GM23338 (cell line): Measurements from ENCODE around the gene PERCC1. TPM values are rescaled to one million over a fixed set of nuclear protein-coding genes. Genes with fewer than 3 reads are reported as not detected.

Experiments
- ATAC-seq: fragments of 200-7000 bp; cut with Tn5 transposase; 3 replicates; pipeline ENCODE4 v1.9.1; 2020
- DNase-seq: peaks from one replicate; pipeline ENCODE4 v3.0.0-alpha.2; 2015; ENCODE audit warnings: low spot score
- H2AFZ ChIP-seq: fragments of 200-600 bp; sonication (generic); 2 replicates; pipeline ENCODE4 v1.8.0; 2016; ENCODE audit warnings: antibody characterized with exemption, mild to moderate bottlenecking, moderate library complexity
- H3F3A ChIP-seq: fragments of 200-600 bp; sonication (generic); replicated peaks from 2 replicates; pipeline ENCODE4 v1.8.0; 2017; ENCODE audit warnings: antibody characterized with exemption, mixed run types, low read depth
- H3K27ac ChIP-seq: fragments of 200-600 bp; sonication (generic); 2 replicates; pipeline ENCODE4 v1.6.1; 2016; ENCODE audit warnings: low read depth
- H3K27me3 ChIP-seq: fragments of 200-600 bp; sonication (generic); 2 replicates; pipeline ENCODE4 v1.8.0; 2016; ENCODE audit warnings: mild to moderate bottlenecking, mixed run types, moderate library complexity; ENCODE audit not compliant: insufficient read depth
- H3K36me3 ChIP-seq: fragments of 200-600 bp; sonication (generic); 2 replicates; pipeline ENCODE4 v1.8.0; 2016; ENCODE audit warnings: mild to moderate bottlenecking; ENCODE audit not compliant: insufficient read depth
- H3K4me1 ChIP-seq: fragments of 200-600 bp; sonication (generic); 2 replicates; pipeline ENCODE4 v1.8.0; 2016; ENCODE audit warnings: mild to moderate bottlenecking, moderate library complexity; ENCODE audit not compliant: insufficient read depth
- H3K4me2 ChIP-seq: fragments of 200-600 bp; sonication (generic); 2 replicates; pipeline ENCODE4 v1.7.1; 2017; ENCODE audit warnings: mixed run types
- H3K4me3 ChIP-seq: fragments of 200-600 bp; sonication (generic); 2 replicates; pipeline ENCODE4 v1.6.1; 2016; ENCODE audit warnings: mixed run types
- H3K79me2 ChIP-seq: fragments of 200-600 bp; sonication (generic); replicated peaks from 2 replicates; pipeline ENCODE4 v1.8.0; 2017; ENCODE audit warnings: mild to moderate bottlenecking; ENCODE audit not compliant: insufficient read depth
- H3K9me2 ChIP-seq: fragments of 200-600 bp; sonication (generic); 2 replicates; pipeline ENCODE4 v1.8.0; 2017; ENCODE audit not compliant: insufficient read depth
- H4K20me1 ChIP-seq: fragments of 200-600 bp; sonication (generic); replicated peaks from 2 replicates; pipeline ENCODE4 v1.8.0; 2017; ENCODE audit warnings: mild to moderate bottlenecking; ENCODE audit not compliant: insufficient read depth
- H3K27ac Mint-ChIP-seq: 2 replicates; pipeline ENCODE4 v1.8.0; 2020; ENCODE audit warnings: inconsistent platforms, mild to moderate bottlenecking, moderate library complexity, mixed read lengths
- H3K27me3 Mint-ChIP-seq: 3 replicates; pipeline ENCODE4 v1.8.0; 2022; ENCODE audit warnings: low read depth, mild to moderate bottlenecking, moderate library complexity, mixed read lengths, inconsistent platforms; ENCODE audit not compliant: insufficient read depth, poor library complexity
- H3K36me3 Mint-ChIP-seq: 3 replicates; pipeline ENCODE4 v1.8.0; 2021; ENCODE audit warnings: low read depth, mild to moderate bottlenecking, inconsistent platforms, moderate library complexity, mixed read lengths
- H3K4me1 Mint-ChIP-seq: 3 replicates; pipeline ENCODE4 v1.8.0; 2020; ENCODE audit warnings: mild to moderate bottlenecking, inconsistent platforms, mixed read lengths
- H3K4me3 Mint-ChIP-seq: 3 replicates; pipeline ENCODE4 v1.8.0; 2021; ENCODE audit warnings: moderate library complexity, mild to moderate bottlenecking, inconsistent platforms, mixed read lengths
- H3K9me3 Mint-ChIP-seq: 3 replicates; pipeline ENCODE4 v1.8.0; 2020; ENCODE audit warnings: moderate library complexity, mild to moderate bottlenecking, inconsistent platforms, mixed read lengths
- CREB1 ChIP-seq: fragments of 250-450 bp; sonication (Bioruptor Pico); IDR thresholded peaks from 2 replicates; pipeline ENCODE4 v1.5.0; 2020; ENCODE audit warnings: low read depth, mild to moderate bottlenecking, moderate library complexity
- CTCF ChIP-seq, 2 experiments: fragments of 200-600 bp in 1 of 2; sonication (generic) in 1 of 2; conservative IDR thresholded peaks; 2 replicates each; pipeline versions ENCODE4 v1.5.1 to v1.6.1; 2016 to 2017; ENCODE audit warnings: antibody characterized with exemption in 2 of 2, low read depth in 2 of 2, mild to moderate bottlenecking in 2 of 2, moderate library complexity in 1 of 2
- EZH2 ChIP-seq: fragments of 200-600 bp; sonication (generic); IDR thresholded peaks from one replicate; pipeline ENCODE4 v1.8.0; 2017; ENCODE audit warnings: antibody characterized with exemption, mild to moderate bottlenecking, low read depth; ENCODE audit not compliant: unreplicated experiment
- JUNB ChIP-seq: IDR thresholded peaks from one replicate; pipeline ENCODE4 v1.6.1; 2016; ENCODE audit warnings: antibody characterized with exemption; ENCODE audit not compliant: unreplicated experiment
- NANOG ChIP-seq: IDR thresholded peaks from 2 replicates; pipeline ENCODE4 v1.6.1; 2016; ENCODE audit warnings: antibody characterized with exemption, borderline replicate concordance
- POLR2AphosphoS5 ChIP-seq: IDR thresholded peaks from 2 replicates; pipeline ENCODE4 v1.6.1; 2016; ENCODE audit warnings: antibody characterized with exemption, low read depth
- polyA plus RNA-seq: library from polyadenylated mRNA; unstranded; fragments of >200 nt; fragmentation: Nextera tagmentation; extraction: Ambion mirVana; gene quantifications from 2 replicates; pipeline ENCODE4 v1.2.1, GENCODE V29; 2016
- total RNA-seq: library from RNA; depleted of rRNA; stranded (reverse); fragments of >200 nt; shearing (Covaris generic); gene quantifications from 2 replicates; pipeline ENCODE4 v1.2.3, GENCODE V29; 2014
- TF ChIP-seq, protein P1 (sequence below): fragments of 250-450 bp; sonication (Bioruptor Pico); IDR thresholded peaks from 2 replicates; pipeline ENCODE4 v1.5.0; 2020; ENCODE audit warnings: mild to moderate bottlenecking, moderate library complexity

The PERCC1 gene
- total and polyA plus RNA-seq, 2 experiments from 2014 or later = not detected

- Histone ChIP-seq H3K4me2 (no peak overlapping the region), H4K20me1 (peaks cover 30% of the 10 kb centered on the region), H3K27ac (no peak overlapping the region), H2AFZ (no peak overlapping the region), H3K4me1 (peaks cover 3% of the 10 kb centered on the region; the same call in 1 of the 2 replicates), H3K79me2 (peaks cover 75% of the 10 kb centered on the region), H3K4me3 (no peak overlapping the region), H3K9me2 (no peaks in the 10 kb centered on the region), H3K27me3 (no peaks in the 10 kb centered on the region), H3K36me3 (no peaks in the 10 kb centered on the region), H3F3A (no peaks in the 10 kb centered on the region)
- H3K4me1 Mint-ChIP-seq = peaks cover 11% of the 10 kb centered on the region
- H3K4me3 Mint-ChIP-seq = no peak overlapping the region
- H3K27ac Mint-ChIP-seq = no peak overlapping the region
- H3K27me3 Mint-ChIP-seq = peaks cover 10% of the 10 kb centered on the region
- ATAC-seq (no peak), DNase-seq (no peak)
- peaks cover 4% of the 10 kb centered on the region; the same call in 2 of the 3 replicates for H3K9me3 Mint-ChIP-seq
- TF ChIP-seq CREB1 (CRISPR knock-in tag) (no peak), NANOG (no peak), EZH2 (no peak), POLR2AphosphoS5 (no peak), JUNB (no peak), CTCF (conservative IDR thresholded peaks at IDR 0.05; ENCODE audit: low read depth in 2 of 2) (no peak)
- TF ChIP-seq, protein P1, sequence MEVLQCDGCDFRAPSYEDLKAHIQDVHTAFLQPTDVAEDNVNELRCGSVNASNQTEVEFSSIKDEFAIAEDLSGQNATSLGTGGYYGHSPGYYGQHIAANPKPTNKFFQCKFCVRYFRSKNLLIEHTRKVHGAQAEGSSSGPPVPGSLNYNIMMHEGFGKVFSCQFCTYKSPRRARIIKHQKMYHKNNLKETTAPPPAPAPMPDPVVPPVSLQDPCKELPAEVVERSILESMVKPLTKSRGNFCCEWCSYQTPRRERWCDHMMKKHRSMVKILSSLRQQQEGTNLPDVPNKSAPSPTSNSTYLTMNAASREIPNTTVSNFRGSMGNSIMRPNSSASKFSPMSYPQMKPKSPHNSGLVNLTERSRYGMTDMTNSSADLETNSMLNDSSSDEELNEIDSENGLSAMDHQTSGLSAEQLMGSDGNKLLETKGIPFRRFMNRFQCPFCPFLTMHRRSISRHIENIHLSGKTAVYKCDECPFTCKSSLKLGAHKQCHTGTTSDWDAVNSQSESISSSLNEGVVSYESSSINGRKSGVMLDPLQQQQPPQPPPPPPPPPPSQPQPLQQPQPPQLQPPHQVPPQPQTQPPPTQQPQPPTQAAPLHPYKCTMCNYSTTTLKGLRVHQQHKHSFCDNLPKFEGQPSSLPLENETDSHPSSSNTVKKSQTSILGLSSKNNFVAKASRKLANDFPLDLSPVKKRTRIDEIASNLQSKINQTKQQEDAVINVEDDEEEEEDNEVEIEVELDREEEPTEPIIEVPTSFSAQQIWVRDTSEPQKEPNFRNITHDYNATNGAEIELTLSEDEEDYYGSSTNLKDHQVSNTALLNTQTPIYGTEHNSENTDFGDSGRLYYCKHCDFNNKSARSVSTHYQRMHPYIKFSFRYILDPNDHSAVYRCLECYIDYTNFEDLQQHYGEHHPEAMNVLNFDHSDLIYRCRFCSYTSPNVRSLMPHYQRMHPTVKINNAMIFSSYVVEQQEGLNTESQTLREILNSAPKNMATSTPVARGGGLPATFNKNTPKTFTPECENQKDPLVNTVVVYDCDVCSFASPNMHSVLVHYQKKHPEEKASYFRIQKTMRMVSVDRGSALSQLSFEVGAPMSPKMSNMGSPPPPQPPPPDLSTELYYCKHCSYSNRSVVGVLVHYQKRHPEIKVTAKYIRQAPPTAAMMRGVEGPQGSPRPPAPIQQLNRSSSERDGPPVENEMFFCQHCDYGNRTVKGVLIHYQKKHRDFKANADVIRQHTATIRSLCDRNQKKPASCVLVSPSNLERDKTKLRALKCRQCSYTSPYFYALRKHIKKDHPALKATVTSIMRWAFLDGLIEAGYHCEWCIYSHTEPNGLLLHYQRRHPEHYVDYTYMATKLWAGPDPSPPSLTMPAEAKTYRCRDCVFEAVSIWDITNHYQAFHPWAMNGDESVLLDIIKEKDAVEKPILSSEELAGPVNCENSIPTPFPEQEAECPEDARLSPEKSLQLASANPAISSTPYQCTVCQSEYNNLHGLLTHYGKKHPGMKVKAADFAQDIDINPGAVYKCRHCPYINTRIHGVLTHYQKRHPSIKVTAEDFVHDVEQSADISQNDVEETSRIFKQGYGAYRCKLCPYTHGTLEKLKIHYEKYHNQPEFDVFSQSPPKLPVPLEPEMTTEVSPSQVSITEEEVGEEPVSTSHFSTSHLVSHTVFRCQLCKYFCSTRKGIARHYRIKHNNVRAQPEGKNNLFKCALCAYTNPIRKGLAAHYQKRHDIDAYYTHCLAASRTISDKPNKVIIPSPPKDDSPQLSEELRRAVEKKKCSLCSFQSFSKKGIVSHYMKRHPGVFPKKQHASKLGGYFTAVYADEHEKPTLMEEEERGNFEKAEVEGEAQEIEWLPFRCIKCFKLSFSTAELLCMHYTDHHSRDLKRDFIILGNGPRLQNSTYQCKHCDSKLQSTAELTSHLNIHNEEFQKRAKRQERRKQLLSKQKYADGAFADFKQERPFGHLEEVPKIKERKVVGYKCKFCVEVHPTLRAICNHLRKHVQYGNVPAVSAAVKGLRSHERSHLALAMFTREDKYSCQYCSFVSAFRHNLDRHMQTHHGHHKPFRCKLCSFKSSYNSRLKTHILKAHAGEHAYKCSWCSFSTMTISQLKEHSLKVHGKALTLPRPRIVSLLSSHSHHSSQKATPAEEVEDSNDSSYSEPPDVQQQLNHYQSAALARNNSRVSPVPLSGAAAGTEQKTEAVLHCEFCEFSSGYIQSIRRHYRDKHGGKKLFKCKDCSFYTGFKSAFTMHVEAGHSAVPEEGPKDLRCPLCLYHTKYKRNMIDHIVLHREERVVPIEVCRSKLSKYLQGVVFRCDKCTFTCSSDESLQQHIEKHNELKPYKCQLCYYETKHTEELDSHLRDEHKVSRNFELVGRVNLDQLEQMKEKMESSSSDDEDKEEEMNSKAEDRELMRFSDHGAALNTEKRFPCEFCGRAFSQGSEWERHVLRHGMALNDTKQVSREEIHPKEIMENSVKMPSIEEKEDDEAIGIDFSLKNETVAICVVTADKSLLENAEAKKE (CRISPR knock-in tag) = no peak
- peaks cover 3% of the 10 kb centered on the region for H3K36me3 Mint-ChIP-seq
These were observed 39.8 kb downstream of the PERCC1 start for GRCh38 chr16:1470481-1471251.
